Measurements from ENCODE around the gene STAC3. TPM values are rescaled to one million over a fixed set of nuclear protein-coding genes. Genes with fewer than 3 reads are reported as not detected.

The STAC3 gene
- total and polyA plus RNA-seq, 9 of the 15 experiments (the other 6 are each of a cell fraction or from before 2014, with no cell fraction given), result 0.45 to 6.4 (median 3.3) TPM

- TF ChIP-seq ZBTB40 (IDR thresholded peaks at IDR 0.05) (peak; percentile 8; the same call in 1 of the 2 replicates), ZBTB40 (CRISPR knock-in tag; IDR thresholded peaks at IDR 0.05) (no peak), NONO (IDR thresholded peaks at IDR 0.05; ENCODE audit: low read depth in 2 of 2, low read length in 1 of 2) (no peak), MAFF (IDR thresholded peaks at IDR 0.05; ENCODE audit: low read length) (no peak), FOXP1 (CRISPR knock-in tag; IDR thresholded peaks at IDR 0.05) (peak; percentile 66; the same call in 1 of the 2 replicates), NCOR1 (IDR thresholded peaks at IDR 0.05) (no peak), ZNF740 (CRISPR knock-in tag; IDR thresholded peaks at IDR 0.05) (no peak), ZNF740 (tag; IDR thresholded peaks at IDR 0.05) (no peak), LEF1 (IDR thresholded peaks at IDR 0.05) (no peak), TEAD1 (CRISPR knock-in tag; IDR thresholded peaks at IDR 0.05) (peak in 1 of 2 experiments; percentile 55; a peak in 1 of 4 replicates), CHD4 (IDR thresholded peaks at IDR 0.05; ENCODE audit: insufficient read depth, insufficient replicate concordance, low read depth, low read length, poor library complexity, severe bottlenecking) (no peak), NR3C1 (CRISPR knock-in tag; IDR thresholded peaks at IDR 0.05) (no peak), ZNF239 (CRISPR knock-in tag; IDR thresholded peaks at IDR 0.05) (no peak)
Observed at GRCh38 chr12:57242691-57243454, 8.1 kb downstream of the STAC3 start (continued).
